HepG2 (cell line): ENCODE measurements around the gene NAPB. TPM values are rescaled to one million over a fixed set of nuclear protein-coding genes. Genes with fewer than 3 reads are reported as not detected.

Experiments used
- ADNP ChIP-seq: sonication (generic); formaldehyde crosslinking; IDR thresholded peaks from 2 replicates; pipeline ENCODE4 v1.4.0; 2020; ENCODE audit warnings: missing genetic modification reagents
- DNMT1 ChIP-seq: sonication (generic); formaldehyde crosslinking; IDR thresholded peaks from 2 replicates; pipeline ENCODE4 v1.5.1; 2020; ENCODE audit warnings: mild to moderate bottlenecking, missing genetic modification reagents
- HOXA3 ChIP-seq: sonication (generic); formaldehyde crosslinking; IDR thresholded peaks from 2 replicates; pipeline ENCODE4 v1.5.0; 2020; ENCODE audit warnings: missing genetic modification reagents
- MAFG ChIP-seq: sonication (generic); formaldehyde crosslinking; IDR thresholded peaks from 2 replicates; pipeline ENCODE4 v1.5.1; 2020; ENCODE audit warnings: mild to moderate bottlenecking, missing genetic modification reagents
- PAF1 ChIP-seq: IDR thresholded peaks from 2 replicates; pipeline ENCODE4 v1.6.1; 2016; ENCODE audit warnings: missing genetic modification reagents, missing compliant biosample characterization
- PLRG1 ChIP-seq: fragments of 450-650 bp; conservative IDR thresholded peaks from 2 replicates; pipeline ENCODE4 v1.6.1; 2016
- U2AF1 ChIP-seq: fragments of 200-400 bp; formaldehyde crosslinking; optimal IDR thresholded peaks from 2 replicates; pipeline ENCODE3; 2017; ENCODE audit warnings: mild to moderate bottlenecking, low read depth, low read length
- YEATS4 ChIP-seq: sonication (generic); formaldehyde crosslinking; IDR thresholded peaks from 2 replicates; pipeline ENCODE4 v1.4.0; 2020; ENCODE audit warnings: missing genetic modification reagents, borderline replicate concordance
- ZNF556 ChIP-seq: sonication (generic); formaldehyde crosslinking; IDR thresholded peaks from 2 replicates; pipeline ENCODE4 v1.4.0; 2020; ENCODE audit warnings: mild to moderate bottlenecking, missing genetic modification reagents, borderline replicate concordance
- ZNF615 ChIP-seq: sonication (generic); formaldehyde crosslinking; IDR thresholded peaks from 2 replicates; pipeline ENCODE4 v1.5.0; 2020; ENCODE audit warnings: mild to moderate bottlenecking, missing genetic modification reagents, borderline replicate concordance
- polyA plus RNA-seq, 8 experiments: library from polyadenylated mRNA; depleted of rRNA in 3 of 8; stranded (reverse) in 7 of 8; unstranded in 1 of 8; fragments of >200 nt; fragmentation: Illumina TruSeq in 4 of 8; extraction: Trizol in 4 of 8; gene quantifications; 2 replicates each; pipeline versions ENCODE4 v1.2.1 to v1.2.3, GENCODE V29; 2011 to 2016; ENCODE audit warnings: low read depth in 4 of 8, missing spikeins in 1 of 8, mixed read lengths in 1 of 8; ENCODE audit not compliant: insufficient read depth in 1 of 8
- total RNA-seq, 5 experiments: library from RNA; depleted of rRNA; stranded (reverse); fragments of >200 nt; fragmentation: Illumina TruSeq; extraction: Trizol; gene quantifications; 2 replicates each; pipeline ENCODE4 v1.2.3, GENCODE V29; 2016; ENCODE audit warnings: low read depth in 1 of 5
- TF ChIP-seq, protein P1 (sequence below): sonication (generic); formaldehyde crosslinking; IDR thresholded peaks from 2 replicates; pipeline ENCODE4 v1.9.0; 2021; ENCODE audit warnings: missing genetic modification reagents, borderline replicate concordance
- TF ChIP-seq, protein P2 (sequence below): sonication (generic); formaldehyde crosslinking; IDR thresholded peaks from 2 replicates; pipeline ENCODE4 v1.4.0; 2020; ENCODE audit warnings: mild to moderate bottlenecking, missing genetic modification reagents
- TF ChIP-seq, protein P3 (sequence below): sonication (generic); formaldehyde crosslinking; IDR thresholded peaks from 2 replicates; pipeline ENCODE4 v1.4.0; 2020; ENCODE audit warnings: low read depth, mild to moderate bottlenecking, missing genetic modification reagents
- TF ChIP-seq, protein P4 (sequence below): sonication (generic); formaldehyde crosslinking; IDR thresholded peaks from 2 replicates; pipeline ENCODE4 v1.5.0; 2020; ENCODE audit warnings: missing genetic modification reagents
- TF ChIP-seq, protein P5 (sequence below): sonication (generic); formaldehyde crosslinking; IDR thresholded peaks from 2 replicates; pipeline ENCODE4 v1.4.0; 2020; ENCODE audit warnings: low read depth, missing genetic modification reagents

Gene NAPB
- total and polyA plus RNA-seq, 2 of the 13 experiments (the other 11 are each of a cell fraction or from before 2014, with no cell fraction given), result 15.2 to 16.1 TPM

DNA sequence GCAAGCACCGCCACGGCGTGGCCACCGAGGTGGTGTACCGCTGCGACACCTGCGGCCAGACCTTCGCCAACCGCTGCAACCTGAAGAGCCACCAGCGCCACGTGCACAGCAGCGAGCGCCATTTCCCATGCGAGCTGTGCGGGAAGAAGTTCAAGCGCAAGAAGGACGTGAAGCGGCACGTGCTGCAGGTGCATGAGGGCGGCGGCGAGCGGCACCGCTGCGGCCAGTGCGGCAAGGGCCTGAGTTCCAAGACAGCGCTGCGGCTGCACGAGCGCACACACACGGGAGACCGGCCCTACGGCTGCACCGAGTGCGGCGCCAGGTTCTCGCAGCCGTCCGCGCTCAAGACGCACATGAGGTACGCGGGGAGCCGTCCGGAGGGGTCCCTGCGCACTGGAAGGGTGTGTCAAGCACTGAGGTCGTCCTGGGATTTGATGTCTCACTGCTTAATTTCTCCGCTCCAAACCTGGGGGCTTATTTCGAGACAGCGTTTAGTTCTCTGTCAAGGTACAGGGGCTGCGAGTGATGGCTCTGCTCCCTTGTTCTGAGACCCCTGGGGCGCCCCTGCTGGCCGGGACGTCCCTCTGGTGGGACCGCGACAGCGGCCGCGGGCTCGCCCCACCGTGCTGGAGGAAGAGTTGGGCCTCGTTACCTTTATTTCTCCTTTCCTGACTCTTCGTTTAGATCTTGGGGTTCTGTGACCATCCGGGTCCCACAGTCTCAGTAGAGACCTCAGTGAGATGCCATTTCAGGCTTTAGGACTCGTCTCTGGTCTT, 55.7 kb downstream of the NAPB start (continued):
- TF ChIP-seq, protein P1, sequence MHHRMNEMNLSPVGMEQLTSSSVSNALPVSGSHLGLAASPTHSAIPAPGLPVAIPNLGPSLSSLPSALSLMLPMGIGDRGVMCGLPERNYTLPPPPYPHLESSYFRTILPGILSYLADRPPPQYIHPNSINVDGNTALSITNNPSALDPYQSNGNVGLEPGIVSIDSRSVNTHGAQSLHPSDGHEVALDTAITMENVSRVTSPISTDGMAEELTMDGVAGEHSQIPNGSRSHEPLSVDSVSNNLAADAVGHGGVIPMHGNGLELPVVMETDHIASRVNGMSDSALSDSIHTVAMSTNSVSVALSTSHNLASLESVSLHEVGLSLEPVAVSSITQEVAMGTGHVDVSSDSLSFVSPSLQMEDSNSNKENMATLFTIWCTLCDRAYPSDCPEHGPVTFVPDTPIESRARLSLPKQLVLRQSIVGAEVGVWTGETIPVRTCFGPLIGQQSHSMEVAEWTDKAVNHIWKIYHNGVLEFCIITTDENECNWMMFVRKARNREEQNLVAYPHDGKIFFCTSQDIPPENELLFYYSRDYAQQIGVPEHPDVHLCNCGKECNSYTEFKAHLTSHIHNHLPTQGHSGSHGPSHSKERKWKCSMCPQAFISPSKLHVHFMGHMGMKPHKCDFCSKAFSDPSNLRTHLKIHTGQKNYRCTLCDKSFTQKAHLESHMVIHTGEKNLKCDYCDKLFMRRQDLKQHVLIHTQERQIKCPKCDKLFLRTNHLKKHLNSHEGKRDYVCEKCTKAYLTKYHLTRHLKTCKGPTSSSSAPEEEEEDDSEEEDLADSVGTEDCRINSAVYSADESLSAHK, result no peak
- TF ChIP-seq YEATS4 (no peak), ADNP (CRISPR knock-in tag) (no peak), PAF1 (peak; percentile 68; the same call in 1 of the 2 replicates), HOXA3 (CRISPR knock-in tag) (peak; percentile 34; the same call in 1 of the 2 replicates), MAFG (CRISPR knock-in tag) (no peak), ZNF615 (CRISPR knock-in tag) (no peak), ZNF556 (CRISPR knock-in tag) (no peak), DNMT1 (CRISPR knock-in tag) (0 out of 2 replicates have a peak, but pooled peaks have one; percentile 48), PLRG1 (no peak), U2AF1 (no peak)
- TF ChIP-seq, protein P2, sequence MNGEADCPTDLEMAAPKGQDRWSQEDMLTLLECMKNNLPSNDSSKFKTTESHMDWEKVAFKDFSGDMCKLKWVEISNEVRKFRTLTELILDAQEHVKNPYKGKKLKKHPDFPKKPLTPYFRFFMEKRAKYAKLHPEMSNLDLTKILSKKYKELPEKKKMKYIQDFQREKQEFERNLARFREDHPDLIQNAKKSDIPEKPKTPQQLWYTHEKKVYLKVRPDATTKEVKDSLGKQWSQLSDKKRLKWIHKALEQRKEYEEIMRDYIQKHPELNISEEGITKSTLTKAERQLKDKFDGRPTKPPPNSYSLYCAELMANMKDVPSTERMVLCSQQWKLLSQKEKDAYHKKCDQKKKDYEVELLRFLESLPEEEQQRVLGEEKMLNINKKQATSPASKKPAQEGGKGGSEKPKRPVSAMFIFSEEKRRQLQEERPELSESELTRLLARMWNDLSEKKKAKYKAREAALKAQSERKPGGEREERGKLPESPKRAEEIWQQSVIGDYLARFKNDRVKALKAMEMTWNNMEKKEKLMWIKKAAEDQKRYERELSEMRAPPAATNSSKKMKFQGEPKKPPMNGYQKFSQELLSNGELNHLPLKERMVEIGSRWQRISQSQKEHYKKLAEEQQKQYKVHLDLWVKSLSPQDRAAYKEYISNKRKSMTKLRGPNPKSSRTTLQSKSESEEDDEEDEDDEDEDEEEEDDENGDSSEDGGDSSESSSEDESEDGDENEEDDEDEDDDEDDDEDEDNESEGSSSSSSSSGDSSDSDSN (CRISPR knock-in tag), result no peak
- TF ChIP-seq, protein P3, sequence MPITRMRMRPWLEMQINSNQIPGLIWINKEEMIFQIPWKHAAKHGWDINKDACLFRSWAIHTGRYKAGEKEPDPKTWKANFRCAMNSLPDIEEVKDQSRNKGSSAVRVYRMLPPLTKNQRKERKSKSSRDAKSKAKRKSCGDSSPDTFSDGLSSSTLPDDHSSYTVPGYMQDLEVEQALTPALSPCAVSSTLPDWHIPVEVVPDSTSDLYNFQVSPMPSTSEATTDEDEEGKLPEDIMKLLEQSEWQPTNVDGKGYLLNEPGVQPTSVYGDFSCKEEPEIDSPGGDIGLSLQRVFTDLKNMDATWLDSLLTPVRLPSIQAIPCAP (CRISPR knock-in tag), result no peak
- TF ChIP-seq, protein P4, sequence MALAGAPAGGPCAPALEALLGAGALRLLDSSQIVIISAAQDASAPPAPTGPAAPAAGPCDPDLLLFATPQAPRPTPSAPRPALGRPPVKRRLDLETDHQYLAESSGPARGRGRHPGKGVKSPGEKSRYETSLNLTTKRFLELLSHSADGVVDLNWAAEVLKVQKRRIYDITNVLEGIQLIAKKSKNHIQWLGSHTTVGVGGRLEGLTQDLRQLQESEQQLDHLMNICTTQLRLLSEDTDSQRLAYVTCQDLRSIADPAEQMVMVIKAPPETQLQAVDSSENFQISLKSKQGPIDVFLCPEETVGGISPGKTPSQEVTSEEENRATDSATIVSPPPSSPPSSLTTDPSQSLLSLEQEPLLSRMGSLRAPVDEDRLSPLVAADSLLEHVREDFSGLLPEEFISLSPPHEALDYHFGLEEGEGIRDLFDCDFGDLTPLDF (CRISPR knock-in tag), result no peak
- TF ChIP-seq, protein P5, sequence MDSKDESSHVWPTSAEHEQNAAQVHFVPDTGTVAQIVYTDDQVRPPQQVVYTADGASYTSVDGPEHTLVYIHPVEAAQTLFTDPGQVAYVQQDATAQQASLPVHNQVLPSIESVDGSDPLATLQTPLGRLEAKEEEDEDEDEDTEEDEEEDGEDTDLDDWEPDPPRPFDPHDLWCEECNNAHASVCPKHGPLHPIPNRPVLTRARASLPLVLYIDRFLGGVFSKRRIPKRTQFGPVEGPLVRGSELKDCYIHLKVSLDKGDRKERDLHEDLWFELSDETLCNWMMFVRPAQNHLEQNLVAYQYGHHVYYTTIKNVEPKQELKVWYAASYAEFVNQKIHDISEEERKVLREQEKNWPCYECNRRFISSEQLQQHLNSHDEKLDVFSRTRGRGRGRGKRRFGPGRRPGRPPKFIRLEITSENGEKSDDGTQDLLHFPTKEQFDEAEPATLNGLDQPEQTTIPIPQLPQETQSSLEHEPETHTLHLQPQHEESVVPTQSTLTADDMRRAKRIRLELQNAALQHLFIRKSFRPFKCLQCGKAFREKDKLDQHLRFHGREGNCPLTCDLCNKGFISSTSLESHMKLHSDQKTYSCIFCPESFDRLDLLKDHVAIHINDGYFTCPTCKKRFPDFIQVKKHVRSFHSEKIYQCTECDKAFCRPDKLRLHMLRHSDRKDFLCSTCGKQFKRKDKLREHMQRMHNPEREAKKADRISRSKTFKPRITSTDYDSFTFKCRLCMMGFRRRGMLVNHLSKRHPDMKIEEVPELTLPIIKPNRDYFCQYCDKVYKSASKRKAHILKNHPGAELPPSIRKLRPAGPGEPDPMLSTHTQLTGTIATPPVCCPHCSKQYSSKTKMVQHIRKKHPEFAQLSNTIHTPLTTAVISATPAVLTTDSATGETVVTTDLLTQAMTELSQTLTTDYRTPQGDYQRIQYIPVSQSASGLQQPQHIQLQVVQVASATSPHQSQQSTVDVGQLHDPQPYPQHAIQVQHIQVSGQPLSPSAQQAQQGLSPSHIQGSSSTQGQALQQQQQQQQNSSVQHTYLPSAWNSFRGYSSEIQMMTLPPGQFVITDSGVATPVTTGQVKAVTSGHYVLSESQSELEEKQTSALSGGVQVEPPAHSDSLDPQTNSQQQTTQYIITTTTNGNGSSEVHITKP (CRISPR knock-in tag), result no peak
